ENCODE measurements around the gene LIPH. TPM values are rescaled to one million over a fixed set of nuclear protein-coding genes. Genes with fewer than 3 reads are reported as not detected.

The LIPH gene
- total and polyA plus RNA-seq, 5 donors, result 0.07 to 0.62 (median 0.20) TPM

GRCh38 chr3:185517387-185518130 is 34.8 kb downstream of the LIPH start:
- WGBS, result 83% methylated on average over 2 of the region's 2 CpGs
- Histone ChIP-seq H3K4me3 (ENCODE audit: low read length) (no peak overlapping the region), H3K27ac (ENCODE audit: low read length) (no peak overlapping the region), H3K9me3 (ENCODE audit: control insufficient read depth, low read length) (no peaks in the 10 kb centered on the region), H3K27me3 (ENCODE audit: control insufficient read depth, insufficient read depth) (no peaks in the 10 kb centered on the region), H3K4me1 (ENCODE audit: control insufficient read depth, insufficient read depth, low read length) (peaks cover 2% of the 10 kb centered on the region)
- ATAC-seq, result no peak
- intact Hi-C loops (cut with DNase I), result no loop called here
- DNase-seq, result no peak

DNA sequence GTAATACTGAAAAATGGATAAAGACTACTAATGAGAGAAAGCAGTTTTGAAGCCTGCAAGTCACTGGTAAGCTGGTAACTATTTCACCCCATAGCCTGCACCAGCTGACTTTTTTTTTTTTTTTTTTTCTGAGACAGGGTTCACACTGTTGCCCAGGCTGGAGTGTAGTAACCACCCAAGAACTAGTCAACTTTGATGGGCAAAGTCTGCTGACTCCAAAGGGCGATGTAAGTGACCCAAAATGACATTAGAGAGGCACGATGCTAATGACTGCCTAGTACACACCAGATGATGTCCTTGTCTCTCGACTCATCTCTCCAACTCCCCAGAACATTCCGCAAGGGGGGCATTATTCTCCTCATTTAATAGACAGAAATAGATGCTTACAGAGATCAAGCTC is 40.7 kb downstream of the LIPH start:
- WGBS, result 87% methylated on average over 4 of the region's 4 CpGs
- Histone ChIP-seq H3K27ac (ENCODE audit: low read length) (no peak overlapping the region), H3K27me3 (ENCODE audit: control insufficient read depth, insufficient read depth) (no peaks in the 10 kb centered on the region), H3K4me1 (ENCODE audit: control insufficient read depth, insufficient read depth, low read length) (no peaks in the 10 kb centered on the region), H3K4me3 (ENCODE audit: low read length) (no peak overlapping the region), H3K9me3 (ENCODE audit: control insufficient read depth, low read length) (no peaks in the 10 kb centered on the region)
- no peak for ATAC-seq
- intact Hi-C loops (cut with DNase I), result no loop called here
- no peak for DNase-seq

GRCh38 chr3:185508335-185508991 is 43.9 kb downstream of the LIPH start:
- no peak overlapping the region for H3K27ac ChIP-seq (ENCODE audit: low read length)
- DNase-seq (peak in 1 of 3 donors; percentile 75), ATAC-seq (peak; percentile 48 to 64)
- 56% methylated on average over 19 of the region's 19 CpGs for WGBS
- no peaks in the 10 kb centered on the region for H3K9me3 ChIP-seq (ENCODE audit: control insufficient read depth, low read length)
- H3K27me3 ChIP-seq (ENCODE audit: control insufficient read depth, insufficient read depth), result no peaks in the 10 kb centered on the region
- intact Hi-C loops (cut with DNase I), result loop anchor here in 1 of 4 donors (10.0 kb wide), 1 partner anchor 46 kb away; the partner anchor contains the start of gene LIPH
- no peak overlapping the region for H3K4me3 ChIP-seq (ENCODE audit: low read length)
- no peaks in the 10 kb centered on the region for H3K4me1 ChIP-seq (ENCODE audit: control insufficient read depth, insufficient read depth, low read length)

- no peak for DNase-seq
- no peak for ATAC-seq
- Histone ChIP-seq H3K27ac (ENCODE audit: low read length) (no peak overlapping the region), H3K4me3 (ENCODE audit: low read length) (no peak overlapping the region), H3K27me3 (ENCODE audit: control insufficient read depth, insufficient read depth) (no peaks in the 10 kb centered on the region), H3K9me3 (ENCODE audit: control insufficient read depth, low read length) (no peaks in the 10 kb centered on the region), H3K4me1 (ENCODE audit: control insufficient read depth, insufficient read depth, low read length) (peaks cover 2% of the 10 kb centered on the region)
- WGBS, result 48% methylated on average over 6 of the region's 6 CpGs
- intact Hi-C loops (cut with DNase I), result loop anchor here in 1 of 4 donors (10.0 kb wide), 1 partner anchor 47 kb away; the partner anchor contains the start of gene LIPH
These were observed 44.5 kb downstream of the LIPH start for GRCh38 chr3:185507883-185508282.

GRCh38 chr3:185504636-185505035 is 47.8 kb downstream of the LIPH start:
- no peak for ATAC-seq
- WGBS, result 67% methylated on average over 3 of the region's 3 CpGs
- H3K4me1 ChIP-seq (ENCODE audit: control insufficient read depth, insufficient read depth, low read length), result peaks cover 2% of the 10 kb centered on the region
- no peak for DNase-seq
- intact Hi-C loops (cut with DNase I), result loop anchor here in 1 of 4 donors (10.0 kb wide), 1 partner anchor 50 kb away; the partner anchor contains the start of gene LIPH
- no peak overlapping the region for H3K4me3 ChIP-seq (ENCODE audit: low read length)
- H3K27me3 ChIP-seq (ENCODE audit: control insufficient read depth, insufficient read depth), result no peaks in the 10 kb centered on the region
- no peak overlapping the region for H3K27ac ChIP-seq (ENCODE audit: low read length)
- H3K9me3 ChIP-seq (ENCODE audit: control insufficient read depth, low read length), result no peaks in the 10 kb centered on the region

DNA sequence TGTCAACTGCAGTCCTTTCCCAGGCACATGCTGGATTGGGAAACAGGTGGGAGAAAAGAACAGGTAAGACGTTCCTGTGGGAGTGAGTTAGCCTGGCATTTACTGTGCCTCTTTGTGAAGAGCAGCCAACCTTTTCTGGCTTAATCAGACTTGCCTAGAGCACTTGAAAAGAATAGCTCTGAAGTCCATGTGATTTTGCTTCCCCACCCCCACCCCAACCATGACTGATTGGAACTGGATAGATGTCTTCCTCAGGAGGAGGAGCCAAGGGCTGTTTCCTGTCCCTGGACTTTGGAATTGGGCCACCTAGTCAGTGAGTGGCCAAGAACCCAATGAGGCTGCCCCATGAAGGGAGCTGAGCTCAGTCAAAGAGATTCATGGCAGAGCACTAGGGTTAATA is 48.9 kb downstream of the LIPH start:
- no peak for DNase-seq
- peaks cover 2% of the 10 kb centered on the region for H3K4me1 ChIP-seq (ENCODE audit: control insufficient read depth, insufficient read depth, low read length)
- 56% methylated on average over 1 of the region's 1 CpG for WGBS
- intact Hi-C loops (cut with DNase I), result loop anchor here in 1 of 4 donors (10.0 kb wide), 1 partner anchor 51 kb away; the partner anchor contains the start of gene LIPH
- H3K9me3 ChIP-seq (ENCODE audit: control insufficient read depth, low read length), result no peaks in the 10 kb centered on the region
- peak overlapping the region; percentile 47 for H3K27ac ChIP-seq (ENCODE audit: low read length)
- H3K4me3 ChIP-seq (ENCODE audit: low read length), result no peak overlapping the region
- H3K27me3 ChIP-seq (ENCODE audit: control insufficient read depth, insufficient read depth), result no peaks in the 10 kb centered on the region
- no peak for ATAC-seq

- Histone ChIP-seq H3K27me3 (ENCODE audit: control insufficient read depth, insufficient read depth) (no peaks in the 10 kb centered on the region), H3K4me3 (ENCODE audit: low read length) (no peak overlapping the region), H3K4me1 (ENCODE audit: control insufficient read depth, insufficient read depth, low read length) (peaks cover 2% of the 10 kb centered on the region), H3K27ac (ENCODE audit: low read length) (peak overlapping the region; percentile 77), H3K9me3 (ENCODE audit: control insufficient read depth, low read length) (no peaks in the 10 kb centered on the region)
- intact Hi-C loops (cut with DNase I), result loop anchor here in 1 of 4 donors (10.0 kb wide), 1 partner anchor 52 kb away; the partner anchor contains the start of gene LIPH
- 48% methylated on average over 3 of the region's 3 CpGs for WGBS
- DNase-seq (peak in 2 of 3 donors; percentile 49 to 64), ATAC-seq (no peak)
These were observed 49.4 kb downstream of the LIPH start for GRCh38 chr3:185502987-185503386.

GRCh38 chr3:185498503-185499396 is 53.6 kb downstream of the LIPH start, which contains the start of gene TMEM41A:
TSS of gene TMEM41A (minus strand) at chr3:185499035. CDS start at chr3:185498961, 74 bp downstream.
- Histone ChIP-seq H3K27ac (ENCODE audit: low read length) (peak within 1 kb of the TSS; percentile 74), H3K4me1 (ENCODE audit: control insufficient read depth, insufficient read depth, low read length) (peaks cover 5% of the 10 kb centered on the region), H3K27me3 (ENCODE audit: control insufficient read depth, insufficient read depth) (no peaks in the 10 kb centered on the region), H3K4me3 (ENCODE audit: low read length) (peak within 1 kb of the TSS; percentile 56), H3K9me3 (ENCODE audit: control insufficient read depth, low read length) (no peaks in the 10 kb centered on the region)
- ATAC-seq (peak; percentile 99 to 100), DNase-seq (peak; percentile 94 to 97 (median 97))
- under 1% methylated on average over 82 of the region's 82 CpGs for WGBS
- intact Hi-C loops (cut with DNase I), result loop anchor here in 1 of 4 donors (5.0 kb wide), 1 partner anchor 59 kb away; no protein-coding TSS in a partner anchor

DNA sequence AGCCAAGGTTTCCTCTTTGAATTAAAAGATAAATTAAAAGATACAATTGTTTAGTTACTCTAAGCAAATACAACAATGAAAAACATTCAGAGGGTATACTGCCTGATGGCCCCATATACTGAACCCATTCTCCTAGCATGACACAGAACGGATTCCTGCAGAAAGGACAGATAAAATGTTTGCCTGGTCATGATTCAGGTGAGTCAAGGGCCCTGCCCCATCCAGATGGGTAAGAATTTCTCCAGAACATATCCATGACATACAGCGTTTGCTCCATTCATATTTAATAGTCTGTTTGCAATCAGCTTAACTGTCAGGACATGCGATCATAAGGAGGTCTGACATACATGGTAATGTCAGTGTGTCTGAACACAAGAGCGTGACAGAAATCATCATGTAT is 62.1 kb downstream of the LIPH start:
- H3K27me3 ChIP-seq (ENCODE audit: control insufficient read depth, insufficient read depth), result no peaks in the 10 kb centered on the region
- ATAC-seq (no peak), DNase-seq (no peak)
- H3K27ac ChIP-seq (ENCODE audit: low read length), result no peak overlapping the region
- H3K4me3 ChIP-seq (ENCODE audit: low read length), result no peak overlapping the region
- no peaks in the 10 kb centered on the region for H3K9me3 ChIP-seq (ENCODE audit: control insufficient read depth, low read length)
- intact Hi-C loops (cut with DNase I), result no loop called here
- no peaks in the 10 kb centered on the region for H3K4me1 ChIP-seq (ENCODE audit: control insufficient read depth, insufficient read depth, low read length)
- WGBS, result 89% methylated on average over 4 of the region's 4 CpGs

DNA sequence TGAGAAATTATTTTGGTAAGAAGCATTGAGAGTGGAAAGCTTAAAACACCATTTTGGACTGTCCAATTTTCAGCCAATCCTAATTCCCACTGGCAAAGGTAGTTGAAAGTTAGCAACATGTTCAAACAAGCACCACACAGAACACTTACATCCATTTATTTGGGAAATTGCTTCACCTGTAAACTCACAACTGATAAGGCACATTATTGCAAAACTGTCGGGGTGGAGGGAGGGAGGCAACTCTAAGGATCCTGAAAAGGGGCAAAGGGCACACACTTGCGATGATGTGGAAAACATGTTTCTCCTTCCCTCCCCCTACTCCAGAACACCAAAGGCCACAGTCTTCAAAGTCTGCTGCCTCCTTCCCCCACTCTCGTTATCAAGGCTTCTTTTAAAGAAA is 62.9 kb downstream of the LIPH start:
- Histone ChIP-seq H3K4me1 (ENCODE audit: control insufficient read depth, insufficient read depth, low read length) (no peaks in the 10 kb centered on the region), H3K27me3 (ENCODE audit: control insufficient read depth, insufficient read depth) (no peaks in the 10 kb centered on the region), H3K9me3 (ENCODE audit: control insufficient read depth, low read length) (no peaks in the 10 kb centered on the region), H3K4me3 (ENCODE audit: low read length) (no peak overlapping the region), H3K27ac (ENCODE audit: low read length) (no peak overlapping the region)
- ATAC-seq (no peak), DNase-seq (no peak)
- intact Hi-C loops (cut with DNase I), result no loop called here
- WGBS, result 90% methylated on average over 3 of the region's 3 CpGs
